HG03025 (cell line): ENCODE data around the gene CKAP5.
"Not testable (repeated sequence)": the region's sequence is repeated elsewhere in the genome, so short reads cannot be mapped to it uniquely, and the experiment has no call there.

ENCODE experiments used
- ATAC-seq: cut with Tn5 transposase; IDR thresholded peaks from one replicate; pipeline ENCODE4 v1.9.1; 2021; ENCODE audit warnings: mild to moderate bottlenecking, moderate library complexity; ENCODE audit not compliant: unreplicated experiment, low FRiP score

The CKAP5 gene

DNA sequence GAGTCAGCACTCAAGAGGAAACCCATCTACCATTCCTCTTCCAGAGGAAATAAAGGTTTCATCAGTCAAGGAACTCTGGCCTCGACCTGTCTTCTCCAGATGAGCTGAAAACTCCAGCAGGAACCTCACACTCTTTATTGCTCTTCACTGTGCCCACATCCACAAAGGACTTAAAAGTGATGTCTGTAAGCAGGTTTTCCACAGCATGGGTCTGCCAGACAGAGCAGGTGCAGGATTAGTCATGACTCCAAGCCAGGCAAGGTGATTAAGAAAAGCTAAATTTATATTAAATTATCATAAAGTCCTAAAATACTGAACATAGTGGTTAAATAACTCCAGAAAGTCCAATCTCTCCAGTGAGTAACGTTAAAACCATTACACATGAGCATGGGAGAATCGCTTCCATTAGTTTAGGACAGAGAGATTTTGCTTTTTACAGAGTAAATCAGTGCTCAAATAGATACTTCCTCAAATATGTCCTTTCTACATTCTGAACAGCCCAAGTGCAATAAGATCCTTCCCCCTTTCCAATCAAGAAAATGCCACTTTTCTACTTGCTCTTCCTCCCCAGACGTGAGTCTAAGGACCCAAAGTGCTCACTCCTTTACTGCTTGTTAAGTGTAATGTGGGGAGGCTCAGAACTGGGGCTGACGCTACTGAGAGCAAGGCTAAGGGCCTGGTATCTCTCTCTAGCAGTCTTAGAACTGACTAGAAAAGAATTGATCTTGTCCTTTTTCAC lies 10.7 kb upstream of the CKAP5 start:
- ATAC-seq: no peak

DNA sequence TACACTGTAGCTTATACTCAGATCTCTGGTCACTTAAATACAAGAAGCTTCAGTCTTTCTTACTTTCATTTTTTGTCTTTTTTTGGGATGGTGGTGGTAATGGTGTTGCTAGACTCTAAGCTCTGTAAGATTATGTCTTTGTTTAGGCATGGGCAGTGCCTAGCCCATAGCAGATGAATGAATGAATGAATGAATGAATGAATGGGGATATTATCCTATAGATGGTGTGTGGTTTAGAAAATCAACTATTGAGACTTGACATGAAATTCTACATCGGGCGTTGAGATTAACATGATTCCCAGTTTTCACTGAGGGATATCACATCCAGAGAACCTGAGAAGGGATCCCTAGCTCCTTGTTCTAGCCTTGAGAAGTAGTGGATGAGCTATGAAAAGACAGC lies 9.8 kb upstream of the CKAP5 start:
- ATAC-seq: no peak

DNA sequence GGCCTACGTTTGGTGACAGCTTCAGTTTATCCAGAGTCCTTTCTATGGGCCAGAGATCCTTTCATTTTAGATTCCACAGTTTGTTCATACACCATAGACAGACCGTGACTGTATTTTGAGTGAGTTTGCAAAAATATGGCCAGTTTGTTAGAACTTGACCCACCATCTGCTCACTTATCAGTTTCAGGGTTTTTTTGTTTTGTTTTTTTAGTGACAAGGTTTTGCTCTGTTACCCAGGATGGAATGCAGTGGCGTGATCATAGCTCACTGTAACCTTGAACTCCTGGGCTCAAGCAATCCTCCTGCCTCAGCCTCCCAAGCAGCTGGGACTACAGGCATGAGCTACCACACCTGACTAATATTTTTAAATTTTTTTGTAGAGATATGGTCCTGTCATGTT lies 9.1 kb upstream of the CKAP5 start:
- ATAC-seq: no peak

DNA sequence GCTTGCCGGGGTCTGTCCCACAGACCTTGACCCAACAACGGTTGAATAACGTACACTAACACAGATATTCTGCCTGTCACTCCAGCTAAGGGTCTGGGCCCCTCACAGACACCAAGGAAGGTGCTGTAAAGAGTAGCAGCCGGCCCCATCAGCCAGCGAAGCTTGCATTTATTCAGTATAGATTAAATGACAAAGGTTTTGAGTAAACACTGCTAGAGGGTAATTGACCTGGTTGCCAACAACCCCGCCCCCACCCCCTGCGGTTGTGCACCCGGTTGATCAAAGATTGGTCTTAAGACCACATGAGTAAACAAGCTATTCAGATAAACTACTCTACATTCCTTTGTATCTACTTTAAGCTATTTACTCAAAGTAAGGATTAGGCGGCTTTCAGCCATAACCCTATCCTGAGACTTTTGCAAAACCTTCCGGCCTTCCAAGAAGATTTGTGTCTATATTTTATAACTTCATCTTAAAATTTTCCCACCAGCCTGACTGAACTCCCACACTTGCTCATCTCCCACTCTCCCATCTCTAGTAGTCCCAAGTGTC lies 4.8 kb upstream of the CKAP5 start:
- no peak for ATAC-seq

DNA sequence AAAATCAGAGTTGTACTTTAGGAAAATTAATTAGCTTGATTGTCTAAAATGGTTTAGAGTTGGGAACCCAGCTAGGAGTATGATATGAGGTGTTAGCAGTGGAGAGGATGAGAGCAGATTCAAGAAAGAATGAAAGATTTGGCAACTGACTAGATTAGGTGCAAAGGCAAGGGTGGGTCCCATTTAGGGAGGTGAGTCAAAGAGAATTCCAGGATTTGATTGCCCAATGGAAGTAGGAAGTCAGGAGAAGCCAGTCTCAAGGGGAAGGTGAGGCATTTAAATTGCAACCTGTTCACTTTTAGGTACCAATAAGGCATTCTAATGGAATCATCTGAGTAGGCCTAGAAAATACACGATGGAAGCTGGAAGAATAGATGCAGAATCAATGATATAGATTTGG lies 3.6 kb upstream of the CKAP5 start:
- ATAC-seq: no peak

DNA sequence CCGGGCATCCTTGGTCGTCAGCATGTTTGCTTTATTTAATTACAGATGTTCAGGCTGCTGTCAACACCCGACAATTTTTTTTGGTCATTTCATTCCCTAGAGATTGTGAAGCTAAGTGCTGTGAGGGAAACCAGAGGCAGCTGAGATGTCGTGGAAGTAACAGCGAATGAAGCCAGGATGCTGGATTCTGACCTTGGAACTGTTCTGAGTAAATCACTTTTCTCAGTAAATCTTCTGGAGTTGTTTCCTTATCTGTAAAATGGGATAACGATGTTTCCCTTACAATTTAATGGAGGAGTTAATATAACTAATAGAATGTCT lies 390 bp upstream of the CKAP5 start:
- no peak for ATAC-seq

DNA sequence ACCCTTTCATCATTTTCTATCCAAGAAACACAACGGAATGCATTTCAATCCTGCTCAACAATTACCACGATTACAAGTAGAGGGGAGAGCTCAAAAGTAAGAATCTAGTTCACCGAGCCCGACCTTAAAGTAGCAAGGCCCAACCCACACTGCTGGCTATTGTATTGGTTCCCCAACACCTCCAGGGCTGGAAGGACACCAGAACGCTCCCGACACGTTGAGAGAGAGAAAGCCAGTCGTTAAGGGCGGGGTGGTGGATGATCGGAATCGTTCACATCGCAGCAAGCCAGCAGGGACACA lies 690 bp downstream of the CKAP5 start:
- ATAC-seq: peak; percentile 11

DNA sequence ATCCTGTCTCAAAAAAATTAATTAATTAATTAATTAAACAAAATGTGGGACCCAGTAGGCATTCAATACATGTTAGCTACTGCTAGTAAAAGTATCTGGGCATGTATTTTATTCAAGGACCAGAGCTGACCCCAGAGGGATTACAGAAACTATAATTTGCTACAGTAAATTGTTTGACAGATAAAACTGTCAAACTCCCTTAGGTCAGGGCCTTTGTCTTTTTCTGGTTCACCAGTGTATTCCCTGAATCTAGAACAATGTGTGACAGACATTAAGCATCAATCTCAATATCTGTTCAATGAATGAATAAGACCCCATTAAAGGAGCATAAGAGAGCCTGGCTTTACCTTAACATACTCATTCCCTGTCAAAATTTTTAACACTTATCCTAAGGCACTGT lies 6.0 kb downstream of the CKAP5 start:
- ATAC-seq: no peak

DNA sequence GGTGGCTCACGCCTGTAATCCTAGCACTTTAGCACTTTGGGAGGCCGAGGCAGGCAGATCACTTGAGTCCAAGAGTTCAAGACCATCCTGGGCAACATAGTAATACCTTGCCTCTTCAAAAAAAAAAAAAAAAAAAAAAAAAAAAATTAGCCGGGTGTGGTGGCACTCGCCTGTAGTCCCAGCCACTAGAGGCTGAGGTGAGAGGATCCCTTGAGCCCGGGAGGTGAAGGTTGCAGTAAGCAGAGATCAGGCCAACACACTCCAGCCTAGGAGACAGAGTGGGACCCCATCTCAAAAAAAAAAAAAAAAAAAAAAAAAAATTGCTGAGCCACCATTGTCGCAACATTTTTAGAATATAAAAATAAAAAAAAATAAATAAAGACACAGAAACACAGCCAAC lies 7.6 kb downstream of the CKAP5 start:
- no peak for ATAC-seq

DNA sequence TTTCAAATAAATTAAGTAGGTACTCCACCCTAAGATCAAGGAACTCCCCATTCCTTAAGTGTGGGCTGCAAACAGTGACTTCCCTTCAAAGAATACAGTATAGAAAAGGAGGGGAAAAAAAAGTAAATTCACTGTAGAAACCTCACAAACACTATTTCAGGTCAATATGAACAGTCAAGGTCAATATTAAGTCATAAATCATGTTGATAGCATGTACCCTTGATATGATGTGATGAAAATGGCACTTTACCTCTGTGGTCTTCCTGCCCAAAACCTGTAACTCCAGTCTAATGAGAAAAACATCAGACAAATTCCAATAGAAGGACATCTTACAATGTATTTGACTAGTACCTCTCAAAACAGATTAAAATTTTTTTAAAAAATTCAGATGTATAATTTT lies 8.2 kb downstream of the CKAP5 start:
- no peak for ATAC-seq

DNA sequence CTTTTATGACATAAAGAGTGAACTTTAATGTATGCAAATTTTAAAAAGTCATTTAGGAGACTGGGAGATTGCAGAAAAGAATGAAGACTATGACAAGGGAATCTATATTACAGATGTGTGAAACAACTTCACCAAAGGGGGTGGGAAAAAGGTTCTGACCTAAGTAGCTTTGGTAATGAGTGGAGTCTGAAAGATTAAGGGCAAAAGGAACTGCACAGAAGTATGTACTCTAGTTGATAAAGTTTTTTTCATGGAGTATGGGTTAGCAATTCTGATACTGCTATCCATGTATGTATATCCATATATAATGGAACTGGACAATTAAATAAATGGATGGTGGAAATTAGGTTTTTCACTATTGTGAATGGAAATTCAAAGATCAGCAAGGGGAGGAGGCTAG lies 9.2 kb downstream of the CKAP5 start:
- ATAC-seq: no peak

DNA sequence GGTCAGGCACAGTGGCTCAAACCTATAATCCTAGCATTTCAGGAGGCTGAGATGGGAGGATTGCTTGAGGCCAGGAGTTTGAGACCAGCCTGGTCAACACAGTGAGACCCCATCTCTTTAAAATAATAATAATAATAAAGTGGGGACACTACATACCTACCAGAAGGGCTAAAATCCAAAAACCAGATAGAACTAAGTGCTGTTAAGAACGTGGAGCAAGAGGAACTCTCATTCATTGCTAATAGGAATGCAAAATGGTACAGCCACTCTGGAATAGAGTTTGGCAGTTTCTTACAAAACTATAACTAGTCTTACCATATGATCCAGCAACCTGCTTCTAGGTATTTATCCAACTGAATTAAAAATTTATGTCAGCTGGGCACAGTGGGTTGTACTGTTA lies 9.6 kb downstream of the CKAP5 start:
- ATAC-seq: no peak

DNA sequence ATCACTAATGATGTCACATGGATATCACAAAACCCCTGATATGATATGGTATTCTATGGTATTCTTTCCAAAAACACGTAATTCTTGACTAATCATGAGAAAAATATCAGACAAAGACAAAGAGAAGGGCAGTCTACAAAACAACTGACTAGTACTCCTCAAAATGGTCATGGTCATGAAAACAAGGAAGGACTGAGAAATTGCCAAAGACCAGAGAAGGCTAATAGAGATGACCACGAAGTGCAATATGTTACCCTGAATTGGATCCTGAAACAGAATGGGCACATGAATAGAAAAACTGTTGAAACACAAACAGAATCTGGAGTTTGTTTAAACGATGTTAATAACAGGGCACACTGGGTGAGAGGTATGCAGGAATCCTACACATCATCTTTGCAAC lies 10.2 kb downstream of the CKAP5 start:
- no peak for ATAC-seq

DNA sequence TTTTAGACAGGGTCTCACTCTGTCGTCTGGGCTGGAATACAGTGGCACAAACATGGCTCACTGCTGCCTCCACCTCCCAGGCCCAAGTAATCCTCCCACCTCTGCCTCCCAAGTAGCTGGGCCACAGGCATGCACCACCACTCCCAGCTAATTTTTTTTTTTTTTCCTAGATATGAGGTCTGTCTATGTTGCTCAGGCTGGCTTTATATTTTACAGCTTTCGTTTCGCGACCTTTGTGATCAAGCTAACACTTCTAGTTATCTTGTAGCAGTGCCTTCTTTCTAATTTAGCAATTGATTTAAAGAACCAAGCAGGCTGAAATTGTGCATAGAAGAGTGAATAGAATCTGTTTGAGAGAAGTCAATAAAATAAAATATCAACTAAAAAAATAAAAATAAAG lies 11.3 kb downstream of the CKAP5 start:
- ATAC-seq: no peak

DNA sequence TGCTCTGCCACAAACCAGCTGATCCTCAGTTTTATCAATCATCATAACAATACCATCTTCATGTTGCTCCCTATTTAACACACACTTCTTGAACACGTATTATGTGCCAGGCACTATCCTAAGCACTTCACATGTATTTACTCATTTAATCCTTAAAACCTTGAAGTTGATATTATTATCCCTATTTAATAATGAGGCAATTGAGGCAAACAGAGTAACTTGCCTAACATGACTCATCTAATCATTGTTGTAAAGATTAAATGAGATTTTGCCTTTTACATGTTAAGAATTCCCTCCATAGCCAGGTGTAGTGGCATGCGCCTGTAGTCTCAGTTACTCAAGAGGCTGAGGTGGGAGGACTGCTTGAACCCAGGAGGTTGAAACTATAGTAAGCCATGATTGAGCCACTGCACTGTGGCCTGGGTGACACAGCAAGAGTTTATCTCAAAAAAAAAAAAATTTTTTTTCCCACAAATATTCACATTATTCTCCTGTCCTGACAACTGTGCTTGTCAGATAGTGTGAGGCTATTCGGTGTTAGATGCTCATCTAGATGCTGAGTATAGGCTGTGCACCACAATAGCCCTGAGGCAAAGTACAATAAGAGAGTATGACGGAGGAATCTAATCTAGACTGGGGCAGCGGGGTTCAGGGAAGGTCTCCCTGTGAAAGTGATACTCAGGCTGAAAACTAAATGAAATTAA lies 13.4 kb downstream of the CKAP5 start:
- no peak for ATAC-seq

DNA sequence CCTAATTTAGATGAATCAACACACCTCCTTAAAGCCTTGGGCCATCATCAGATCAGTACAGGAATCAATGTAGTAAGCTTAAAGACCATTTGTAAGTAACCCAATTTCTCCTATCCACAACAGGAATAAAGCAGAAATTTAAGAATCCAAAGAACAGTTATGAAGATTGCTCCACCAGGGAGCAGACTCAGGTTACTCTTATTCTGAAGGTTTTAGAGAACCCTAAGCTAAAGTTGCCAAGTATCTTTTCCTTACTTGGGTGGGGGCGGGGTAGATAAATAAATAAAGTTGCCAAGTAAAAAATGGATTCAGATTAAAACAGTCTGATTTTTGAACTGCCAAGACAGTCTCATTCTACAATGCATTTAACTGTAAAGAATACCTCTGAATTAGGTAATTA lies 18.1 kb downstream of the CKAP5 start:
- ATAC-seq: no peak

DNA sequence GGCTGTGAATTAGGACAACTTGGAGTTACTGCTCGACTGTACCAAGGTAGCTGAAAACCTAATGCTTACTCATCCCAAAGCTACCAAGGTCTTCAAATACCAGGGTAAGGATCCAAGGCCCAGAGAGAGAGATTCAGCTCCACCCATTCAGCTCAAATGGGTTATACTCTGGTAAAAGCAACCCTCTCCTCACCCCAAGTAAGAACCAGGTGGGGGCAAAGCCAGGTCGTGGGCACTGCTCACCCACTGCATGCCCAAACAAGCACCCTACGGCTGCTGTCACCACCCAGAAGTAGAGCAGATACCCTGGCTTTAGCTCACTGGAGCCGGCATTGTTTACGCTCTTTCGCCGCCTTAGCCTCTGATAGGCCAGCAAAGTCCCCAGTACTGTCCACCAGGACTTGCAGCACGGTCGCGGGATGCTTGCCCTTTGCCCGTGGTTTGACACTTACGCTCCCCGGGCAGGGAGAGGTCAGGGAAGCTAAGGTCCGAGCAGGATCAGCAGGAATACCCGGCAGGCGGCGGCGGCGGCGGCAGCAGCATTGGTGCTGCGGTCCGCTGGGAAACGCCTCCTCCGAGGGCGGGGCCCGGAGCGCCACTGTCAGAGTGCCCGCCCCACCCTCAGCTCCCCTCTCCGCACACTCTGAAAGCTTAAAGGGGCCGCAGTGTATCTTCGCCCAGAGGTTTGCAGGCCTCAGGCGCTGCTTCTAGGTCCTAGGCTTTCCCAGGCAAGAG lies 19.6 kb downstream of the CKAP5 start:
- peak; percentile 89 for ATAC-seq

DNA sequence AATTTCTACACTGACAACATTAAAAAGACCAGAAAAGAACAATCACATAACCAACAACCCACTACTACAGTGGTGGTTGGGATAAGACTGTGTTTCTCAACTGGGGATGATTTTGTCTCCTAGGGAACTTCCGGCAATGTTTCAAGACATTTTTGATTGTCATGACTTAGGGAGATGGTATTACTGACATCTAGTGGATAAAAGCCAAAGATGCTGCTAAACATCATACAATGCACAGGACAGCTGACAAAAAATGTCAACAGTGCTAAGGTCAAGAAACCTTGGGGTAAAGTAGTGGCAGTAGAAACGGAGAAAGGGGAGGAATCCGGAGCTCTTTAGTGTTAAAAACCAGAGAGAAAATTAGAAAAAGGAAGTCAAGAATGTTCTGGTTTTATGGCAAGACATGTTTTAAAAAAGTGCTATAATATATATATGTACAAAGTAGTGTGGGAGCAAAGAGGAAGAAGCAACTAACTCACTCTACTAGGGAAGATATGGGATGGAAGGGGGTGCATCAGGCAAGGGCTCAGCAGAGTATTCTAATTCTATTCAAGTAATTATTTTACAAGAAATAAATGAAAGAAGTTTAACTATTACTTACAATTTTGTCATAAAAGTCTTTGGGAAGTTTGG lies 37.2 kb downstream of the CKAP5 start:
- no peak for ATAC-seq

DNA sequence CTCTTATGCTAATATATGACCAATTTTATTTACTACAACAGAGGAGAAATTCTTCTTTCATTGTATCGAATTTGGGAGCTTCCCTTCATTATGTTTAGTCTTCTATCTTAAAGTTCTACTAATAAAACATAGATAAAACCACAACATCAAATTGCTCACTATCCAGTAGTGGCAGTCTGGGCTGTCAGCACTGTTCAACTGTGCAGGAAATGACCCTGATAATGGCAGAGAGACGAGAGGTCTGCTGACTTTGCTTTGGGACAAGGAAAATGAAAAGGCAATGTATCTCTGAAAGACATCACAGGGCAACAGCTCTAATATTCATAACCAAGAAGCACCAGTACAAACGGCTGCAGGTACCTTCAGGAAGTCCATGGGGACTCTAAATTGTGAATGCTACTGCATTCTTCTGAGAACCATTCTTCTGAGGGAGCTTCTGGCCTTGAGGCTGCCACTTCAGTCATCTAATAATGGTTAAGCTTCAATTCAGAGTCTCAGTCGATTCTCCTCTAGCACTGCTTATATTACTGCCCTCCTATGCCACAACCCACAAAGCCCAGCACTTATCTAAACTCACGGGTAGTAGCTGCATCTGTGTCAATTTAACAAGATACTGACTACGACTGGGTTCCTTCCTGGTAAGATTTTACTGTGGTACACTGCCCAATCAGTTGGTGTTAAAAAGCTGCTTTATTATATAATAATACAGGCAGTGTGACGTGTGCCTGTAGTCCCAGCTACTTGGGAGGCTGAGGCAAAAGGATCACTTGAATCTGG lies 44.2 kb downstream of the CKAP5 start:
- no peak for ATAC-seq

DNA sequence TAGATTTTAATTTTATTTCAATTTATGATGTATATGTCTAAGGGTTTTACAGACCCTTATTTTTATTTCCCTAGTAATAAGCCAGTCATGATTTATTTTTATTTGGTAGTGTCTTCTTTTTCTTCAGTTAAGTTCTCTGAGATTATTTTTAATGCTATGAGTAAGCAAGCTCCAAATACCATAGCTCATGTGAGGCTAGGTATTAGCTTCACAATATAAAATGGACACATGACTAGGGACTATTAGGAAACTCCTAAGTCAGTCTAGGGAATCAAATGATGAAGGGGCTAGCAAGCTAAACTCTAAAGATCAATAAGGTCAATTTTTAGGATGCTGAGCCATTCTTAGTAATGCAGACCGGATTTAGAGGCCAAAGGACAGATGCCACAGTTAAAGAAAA lies 45.9 kb downstream of the CKAP5 start:
- no peak for ATAC-seq

DNA sequence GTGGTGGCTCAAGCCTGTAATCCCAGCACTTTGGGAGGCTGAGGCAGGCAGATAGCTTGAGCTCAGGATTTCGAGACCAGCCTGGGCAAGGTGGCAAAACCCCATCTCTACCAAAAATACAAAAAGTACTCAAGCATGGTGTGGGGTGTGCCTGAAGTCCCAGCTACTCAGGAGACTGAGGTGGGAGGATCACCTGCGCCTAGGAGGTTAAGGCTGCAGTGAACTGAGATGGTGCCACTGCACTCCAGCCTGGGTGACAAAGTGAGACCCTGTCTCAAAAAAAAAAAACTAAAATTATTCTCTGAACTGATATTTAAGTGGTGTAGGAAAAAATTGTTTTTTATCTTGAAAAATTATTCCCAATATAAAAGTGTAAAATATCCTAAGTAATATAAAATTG lies 46.4 kb downstream of the CKAP5 start:
- not testable (repeated sequence) for ATAC-seq
